Liver (tissue), 9 donors: ENCODE data around the gene HOPX. TPM values are rescaled to one million over a fixed set of nuclear protein-coding genes. Genes with fewer than 3 reads are reported as not detected.

Source experiments
- DNase-seq: peaks from one replicate; pipeline ENCODE4 v3.0.0-alpha.2; 2017; ENCODE audit warnings: low spot score
- H3K27ac ChIP-seq, 2 donors: one replicate each; pipeline ENCODE4 v1.7.0; 2013; ENCODE audit warnings: inconsistent platforms in 2 of 2, low read length in 2 of 2, control low read depth in 1 of 2, low read depth in 1 of 2, mild to moderate bottlenecking in 1 of 2
- H3K27me3 ChIP-seq, 4 donors: one replicate each; pipeline versions ENCODE4 v1.6.1 to v1.7.0; 2013; ENCODE audit warnings: low read length in 3 of 4, inconsistent platforms in 1 of 4, mild to moderate bottlenecking in 1 of 4, moderate library complexity in 1 of 4; ENCODE audit not compliant: control insufficient read depth in 4 of 4, insufficient read depth in 4 of 4
- H3K36me3 ChIP-seq, 4 donors: one replicate each; pipeline versions ENCODE4 v1.6.1 to v1.7.0; 2013; ENCODE audit warnings: low read length in 3 of 4, mild to moderate bottlenecking in 3 of 4, low read depth in 1 of 4, moderate library complexity in 1 of 4; ENCODE audit not compliant: control insufficient read depth in 4 of 4, insufficient read depth in 3 of 4
- H3K4me1 ChIP-seq, 4 donors: one replicate each; pipeline versions ENCODE4 v1.6.1 to v1.7.0; 2013; ENCODE audit warnings: low read length in 3 of 4, mild to moderate bottlenecking in 3 of 4, moderate library complexity in 1 of 4; ENCODE audit not compliant: control insufficient read depth in 4 of 4, insufficient read depth in 4 of 4
- H3K4me3 ChIP-seq, 3 donors: one replicate each; pipeline versions ENCODE4 v1.6.1 to v1.7.0; 2013; ENCODE audit warnings: low read length in 3 of 3, control low read depth in 1 of 3, low read depth in 1 of 3, mild to moderate bottlenecking in 1 of 3
- H3K9ac ChIP-seq, 2 donors: one replicate each; pipeline ENCODE4 v1.7.0; 2013; ENCODE audit warnings: low read length in 2 of 2, mild to moderate bottlenecking in 2 of 2, moderate library complexity in 2 of 2, control low read depth in 1 of 2, low read depth in 1 of 2
- H3K9me3 ChIP-seq, 4 donors: one replicate each; pipeline versions ENCODE4 v1.6.1 to v1.7.0; 2013; ENCODE audit warnings: low read length in 3 of 4; ENCODE audit not compliant: control insufficient read depth in 4 of 4
- ATF3 ChIP-seq: IDR thresholded peaks from 2 replicates; pipeline ENCODE4 v1.6.1; 2016; ENCODE audit warnings: antibody characterized with exemption
- EGR1 ChIP-seq, 2 donors: IDR thresholded peaks; 2 replicates each; pipeline ENCODE4 v1.6.1; 2016 to 2018; ENCODE audit warnings: antibody characterized with exemption in 2 of 2, low read depth in 2 of 2
- FOXA1 ChIP-seq: IDR thresholded peaks from 2 replicates; pipeline ENCODE4 v1.6.1; 2016; ENCODE audit warnings: antibody characterized with exemption
- FOXA2 ChIP-seq: IDR thresholded peaks from 2 replicates; pipeline ENCODE4 v1.6.1; 2016; ENCODE audit warnings: antibody characterized with exemption
- GABPA ChIP-seq, 2 donors: IDR thresholded peaks in 1 of 2; conservative IDR thresholded peaks in 1 of 2; 2 replicates each; pipeline ENCODE4 v1.6.1; 2016; ENCODE audit warnings: antibody characterized with exemption in 2 of 2, mild to moderate bottlenecking in 1 of 2, moderate library complexity in 1 of 2
- HNF4A ChIP-seq, 2 donors: conservative IDR thresholded peaks; 2 replicates each; pipeline ENCODE4 v1.6.1; 2016; ENCODE audit warnings: antibody characterized with exemption in 2 of 2, mild to moderate bottlenecking in 2 of 2
- HNF4G ChIP-seq: IDR thresholded peaks from 2 replicates; pipeline ENCODE4 v1.6.1; 2016; ENCODE audit warnings: antibody characterized with exemption
- JUND ChIP-seq, 2 donors: IDR thresholded peaks; 2 replicates each; pipeline ENCODE4 v1.6.1; 2016; ENCODE audit warnings: antibody characterized with exemption in 2 of 2
- MAX ChIP-seq: IDR thresholded peaks from 2 replicates; pipeline ENCODE4 v1.6.1; 2016; ENCODE audit warnings: antibody characterized with exemption
- NR2F2 ChIP-seq: IDR thresholded peaks from 2 replicates; pipeline ENCODE4 v1.6.1; 2016; ENCODE audit warnings: antibody characterized with exemption
- RAD21 ChIP-seq, 2 donors: IDR thresholded peaks; 2 replicates each; pipeline ENCODE4 v1.6.1; 2016; ENCODE audit warnings: antibody characterized with exemption in 2 of 2, mild to moderate bottlenecking in 2 of 2
- REST ChIP-seq: IDR thresholded peaks from 2 replicates; pipeline ENCODE4 v1.6.1; 2016; ENCODE audit warnings: antibody characterized with exemption, mild to moderate bottlenecking
- RXRA ChIP-seq, 2 donors: IDR thresholded peaks; 2 replicates each; pipeline ENCODE4 v1.6.1; 2017 to 2018; ENCODE audit warnings: antibody characterized with exemption in 2 of 2, mild to moderate bottlenecking in 1 of 2
- SP1 ChIP-seq: IDR thresholded peaks from 2 replicates; pipeline ENCODE4 v1.6.1; 2018; ENCODE audit warnings: antibody characterized with exemption, mild to moderate bottlenecking
- TAF1 ChIP-seq: conservative IDR thresholded peaks from 2 replicates; pipeline ENCODE4 v1.6.1; 2016; ENCODE audit warnings: antibody characterized with exemption, mild to moderate bottlenecking
- YY1 ChIP-seq: IDR thresholded peaks from 2 replicates; pipeline ENCODE4 v1.6.1; 2016; ENCODE audit warnings: antibody characterized with exemption, mild to moderate bottlenecking
- ZBTB33 ChIP-seq: IDR thresholded peaks from 2 replicates; pipeline ENCODE4 v1.6.1; 2016; ENCODE audit warnings: antibody characterized with exemption
- WGBS: extraction: QIAGEN DNeasy Blood & Tissue Kit; methylation state at CpG from one replicate; pipeline ENCODE4 v1.1.7; 2013; 5-methylcytosine and 5-hydroxymethylcytosine counted together
- polyA plus RNA-seq, 2 donors: library from polyadenylated mRNA; stranded (reverse) in 1 of 2; unstranded in 1 of 2; fragments of 200-250 nt in 1 of 2; fragments of >200 nt in 1 of 2; fragmentation: Nextera tagmentation in 1 of 2; extraction: Ambion mirVana in 1 of 2; gene quantifications; one replicate each; pipeline versions ENCODE4 v1.2.1 to v1.2.3, GENCODE V29; 2013 to 2015
- total RNA-seq, 2 donors: library from RNA; depleted of rRNA; stranded (reverse); fragments of >200 nt; gene quantifications; one replicate each; pipeline ENCODE4 v1.2.3, GENCODE V29; 2014
- donor health status: healthy.
- donor health status: healthy.
- donor health status: healthy.
- donor health status: healthy.
- donor health status: healthy.

The HOPX gene
- total and polyA plus RNA-seq, 4 donors: 0.40 to 2.4 (median 0.63) TPM

- 81% methylated on average over 5 of the region's 5 CpGs for WGBS
- H3K9ac ChIP-seq: no peak overlapping the region
- no peaks in the 10 kb centered on the region for H3K36me3 ChIP-seq
- H3K27ac ChIP-seq: no peak overlapping the region
- H3K4me3 ChIP-seq: no peak overlapping the region
- peaks cover 0 to 4% (median under 1%) of the 10 kb centered on the region in 4 donors for H3K27me3 ChIP-seq
- DNase-seq: no peak
- peaks cover 0 to 5% (median 2%) of the 10 kb centered on the region in 4 donors for H3K9me3 ChIP-seq
- TF ChIP-seq ZBTB33 (no peak), RAD21 (IDR thresholded peaks at IDR 0.05) (no peak), NR2F2 (no peak), TAF1 (no peak), HNF4A (conservative IDR thresholded peaks at IDR 0.05) (no peak), MAX (no peak), EGR1 (IDR thresholded peaks at IDR 0.05; ENCODE audit: low read depth in 2 of 2) (no peak), RXRA (IDR thresholded peaks at IDR 0.05) (no peak), ATF3 (no peak)
- no peaks in the 10 kb centered on the region for H3K4me1 ChIP-seq
These were observed 31.4 kb downstream of the HOPX start for GRCh38 chr4:56649445-56650261.

- H3K27ac ChIP-seq: no peak overlapping the region
- H3K36me3 ChIP-seq: no peaks in the 10 kb centered on the region
- TF ChIP-seq NR2F2 (no peak), HNF4G (no peak), REST (no peak), EGR1 (IDR thresholded peaks at IDR 0.05; ENCODE audit: low read depth in 2 of 2) (no peak), SP1 (no peak), GABPA (IDR thresholded peaks at IDR 0.05 in 1 of 2, conservative IDR thresholded peaks at IDR 0.05 in 1 of 2) (no peak), RXRA (IDR thresholded peaks at IDR 0.05) (no peak), FOXA2 (no peak), FOXA1 (no peak), ZBTB33 (no peak), MAX (no peak), YY1 (no peak), ATF3 (no peak), JUND (IDR thresholded peaks at IDR 0.05) (no peak), TAF1 (no peak), HNF4A (conservative IDR thresholded peaks at IDR 0.05) (no peak), RAD21 (IDR thresholded peaks at IDR 0.05) (no peak)
- H3K27me3 ChIP-seq: peaks cover 0 to 4% (median under 1%) of the 10 kb centered on the region in 4 donors
- H3K4me1 ChIP-seq: no peaks in the 10 kb centered on the region
- no peak overlapping the region for H3K4me3 ChIP-seq
- peaks cover 0 to 5% (median 2%) of the 10 kb centered on the region in 4 donors for H3K9me3 ChIP-seq
- DNase-seq: no peak
- H3K9ac ChIP-seq: no peak overlapping the region
These were observed 32.3 kb downstream of the HOPX start for GRCh38 chr4:56648824-56649151.
